HepG2 (cell line): Measurements from ENCODE around the gene SYNGR4. TPM values are rescaled to one million over a fixed set of nuclear protein-coding genes. Genes with fewer than 3 reads are reported as not detected.

Source experiments
- ATAC-seq: fragments of 200-7000 bp; cut with Tn5 transposase; 3 replicates; pipeline ENCODE4 v1.9.1; 2020; ENCODE audit warnings: mild to moderate bottlenecking, moderate library complexity
- BruUV-seq: library from RNA; stranded (reverse); fragments of 400-500 nt; replicated peaks from 2 replicates; lab custom pipeline; 2021; lab: Mats Ljungman, UMichigan
- CTCF ChIA-PET: fragments of 300-600 bp; formaldehyde crosslinking; extraction: SDS; loops from one replicate; lab custom pipeline; 2021; ENCODE audit warnings: low total read pairs, inconsistent platforms, low intra/inter-chr PET ratio; lab: Yijun Ruan, JAX
- POLR2A ChIA-PET: fragments of 350-600 bp; sonication (Branson Sonifier 250); formaldehyde crosslinking; loops from one replicate; lab custom pipeline; 2020; ENCODE audit warnings: antibody characterized with exemption, inconsistent platforms; lab: Yijun Ruan, JAX
- DNase-seq: peaks from one replicate; pipeline ENCODE4 v3.0.0-alpha.2; 2015; ENCODE audit warnings: low spot score
- FAIRE-seq: peaks from 3 replicates; lab custom pipeline; 2011; peaks lifted over from hg19 to GRCh38; lab: Jason Lieb, UNC
- H2AFZ ChIP-seq: one replicate; pipeline ENCODE4 v1.6.1; 2011; ENCODE audit warnings: low read length, inconsistent platforms
- H3K27ac ChIP-seq: fragments of 300-600 bp; 3 replicates; pipeline ENCODE4 v1.8.0; 2011; ENCODE audit warnings: mixed run types, mild to moderate bottlenecking, mixed read lengths, low read length, inconsistent platforms; ENCODE audit not compliant: insufficient read depth; ENCODE audit errors: extremely low read length
- H3K27me3 ChIP-seq, 2 experiments: fragments of 200-600 bp in 1 of 2; 2 replicates in 1 of 2; 3 replicates in 1 of 2; pipeline versions ENCODE4 v1.6.0 to v1.8.0; 2011; ENCODE audit warnings: low read length in 2 of 2, mild to moderate bottlenecking in 2 of 2, moderate library complexity in 2 of 2, inconsistent platforms in 1 of 2; ENCODE audit not compliant: insufficient read depth in 2 of 2, control insufficient read depth in 1 of 2
- H3K36me3 ChIP-seq, 2 experiments: fragments of 200-600 bp in 1 of 2; replicated peaks in 1 of 2; 2 replicates in 1 of 2; 3 replicates in 1 of 2; pipeline versions ENCODE4 v1.5.1 to v1.8.0; 2011; ENCODE audit warnings: low read length in 2 of 2, inconsistent platforms in 1 of 2; ENCODE audit not compliant: insufficient read depth in 2 of 2, control insufficient read depth in 1 of 2
- H3K4me1 ChIP-seq: 2 replicates; pipeline ENCODE4 v1.5.1; 2012; ENCODE audit warnings: low read length, inconsistent platforms; ENCODE audit not compliant: insufficient read depth
- H3K4me2 ChIP-seq: 2 replicates; pipeline ENCODE4 v1.6.0; 2011; ENCODE audit warnings: low read depth, low read length, inconsistent platforms
- H3K4me3 ChIP-seq, 3 experiments: fragments of 200-600 bp in 1 of 3; sonication (generic), shearing (Covaris generic) in 1 of 3; replicated peaks in 1 of 3; 2 replicates each; pipeline ENCODE4 v1.5.1; 2011 to 2016; ENCODE audit warnings: low read length in 3 of 3, inconsistent platforms in 2 of 3, low read depth in 2 of 3, mild to moderate bottlenecking in 2 of 3, control low read depth in 1 of 3, mixed read lengths in 1 of 3; ENCODE audit not compliant: insufficient read depth in 1 of 3
- H3K79me2 ChIP-seq: one replicate; pipeline ENCODE4 v1.6.1; 2011; ENCODE audit warnings: low read length, inconsistent platforms; ENCODE audit not compliant: insufficient read depth
- H3K9ac ChIP-seq: 2 replicates; pipeline ENCODE4 v1.6.0; 2011; ENCODE audit warnings: mild to moderate bottlenecking, low read depth, low read length, inconsistent platforms; ENCODE audit not compliant: insufficient read depth
- H3K9me3 ChIP-seq: 2 replicates; pipeline ENCODE4 v1.5.1; 2012; ENCODE audit warnings: mild to moderate bottlenecking, low read length
- H4K20me1 ChIP-seq: 2 replicates; pipeline ENCODE4 v1.6.0; 2011; ENCODE audit warnings: inconsistent platforms, mild to moderate bottlenecking, low read length, moderate library complexity; ENCODE audit not compliant: insufficient read depth
- HNF1B ChIP-seq: sonication (generic); formaldehyde crosslinking; IDR thresholded peaks from 2 replicates; pipeline ENCODE4 v1.5.1; 2020; ENCODE audit warnings: mild to moderate bottlenecking, moderate library complexity, missing genetic modification reagents
- PRDM10 ChIP-seq: sonication (generic); formaldehyde crosslinking; IDR thresholded peaks from 2 replicates; pipeline ENCODE4 v1.4.0; 2020; ENCODE audit warnings: low read depth, missing genetic modification reagents
- SMC3 ChIP-seq: IDR thresholded peaks from 2 replicates; pipeline ENCODE4 v1.6.1; 2011; ENCODE audit warnings: low read length, improper control_type of control experiment
- ZBTB37 ChIP-seq: sonication (generic); formaldehyde crosslinking; IDR thresholded peaks from 2 replicates; pipeline ENCODE4 v1.4.0; 2020; ENCODE audit warnings: mild to moderate bottlenecking, missing genetic modification reagents
- ZBTB43 ChIP-seq: sonication (generic); formaldehyde crosslinking; conservative IDR thresholded peaks from 2 replicates; pipeline ENCODE4 v1.4.0; 2020; ENCODE audit warnings: missing genetic modification reagents
- ZFYVE20 ChIP-seq: sonication (generic); formaldehyde crosslinking; IDR thresholded peaks from 2 replicates; pipeline ENCODE4 v1.8.0; 2023; ENCODE audit warnings: low read depth, mild to moderate bottlenecking, moderate library complexity, missing genetic modification reagents, borderline replicate concordance
- ZNF160 ChIP-seq: sonication (generic); formaldehyde crosslinking; IDR thresholded peaks from 2 replicates; pipeline ENCODE4 v1.8.0; 2022; ENCODE audit warnings: mild to moderate bottlenecking, inconsistent platforms, missing genetic modification reagents
- WGBS: methylation state at CpG from one replicate; pipeline ENCODE4 v1.1.6; 2017; ENCODE audit warnings: low lambda C conversion rate; 5-methylcytosine and 5-hydroxymethylcytosine counted together
- in situ Hi-C: cut with HindIII; loops from 2 replicates; pipeline ENCODE4 v1.10.0; 2017; ENCODE audit warnings: low pct_unique_long_range_greater_than_20kb; ENCODE audit not compliant: extremely low pct_ligation_motif_present
- intact Hi-C: fragments of 100-400 bp; cut with micrococcal nuclease; formaldehyde crosslinking; loops from one replicate; pipeline ENCODE4 v1.10.0; 2022; ENCODE audit not compliant: unreplicated experiment
- polyA plus RNA-seq, 8 experiments: library from polyadenylated mRNA; depleted of rRNA in 3 of 8; stranded (reverse) in 7 of 8; unstranded in 1 of 8; fragments of >200 nt; fragmentation: Illumina TruSeq in 4 of 8; extraction: Trizol in 4 of 8; gene quantifications; 2 replicates each; pipeline versions ENCODE4 v1.2.1 to v1.2.3, GENCODE V29; 2011 to 2016; ENCODE audit warnings: low read depth in 4 of 8, missing spikeins in 1 of 8, mixed read lengths in 1 of 8; ENCODE audit not compliant: insufficient read depth in 1 of 8
- total RNA-seq, 5 experiments: library from RNA; depleted of rRNA; stranded (reverse); fragments of >200 nt; fragmentation: Illumina TruSeq; extraction: Trizol; gene quantifications; 2 replicates each; pipeline ENCODE4 v1.2.3, GENCODE V29; 2016; ENCODE audit warnings: low read depth in 1 of 5

SYNGR4 gene
- total and polyA plus RNA-seq, 2 of the 13 experiments (the other 11 are each of a cell fraction or from before 2014, with no cell fraction given), result not detected

- intact Hi-C loops, result no loop called here
- WGBS, result 94% methylated on average over 9 of the region's 11 CpGs
- Histone ChIP-seq H2AFZ (no peak overlapping the region), H3K27ac (no peak overlapping the region), H3K4me3 (no peak overlapping the region), H3K27me3 (no peaks in the 10 kb centered on the region), H3K36me3 (0 out of 5 replicates have a peak, but pooled peaks cover 0 to 2% of the 10 kb centered on the region in 2 experiments), H3K79me2 (no peaks in the 10 kb centered on the region), H3K4me1 (peaks cover 44% of the 10 kb centered on the region), H3K4me2 (no peak overlapping the region), H3K9me3 (no peaks in the 10 kb centered on the region), H4K20me1 (no peaks in the 10 kb centered on the region)
- BruUV-seq, result no TSS peak
- POLR2A ChIA-PET, result no interaction called here
- ATAC-seq, result no peak
- DNase-seq, result no peak
- TF ChIP-seq ZBTB37 (CRISPR knock-in tag) (no peak), PRDM10 (CRISPR knock-in tag) (no peak), ZBTB43 (CRISPR knock-in tag) (no peak), ZFYVE20 (no peak), HNF1B (no peak), SMC3 (no peak), ZNF160 (CRISPR knock-in tag) (no peak)
- TF ChIP-seq, all 625 proteins: peak for 0
- CTCF ChIA-PET, result no interaction called here
- in situ Hi-C loops, result no loop called here
- no peak for FAIRE-seq
- H3K9ac ChIP-seq, result no peak overlapping the region
Observed at GRCh38 chr19:48365602-48366001, 1.4 kb downstream of the SYNGR4 start.
